Panc1 (cell line): Measurements from ENCODE around the gene NNMT. TPM values are rescaled to one million over a fixed set of nuclear protein-coding genes. Genes with fewer than 3 reads are reported as not detected.

Experiments used
- ATAC-seq: fragments of 200-7000 bp; cut with Tn5 transposase; 2 replicates; pipeline ENCODE4 v1.9.1; 2020; ENCODE audit warnings: mild to moderate bottlenecking, moderate library complexity
- BruUV-seq: library from RNA; stranded (reverse); fragments of 400-500 nt; replicated peaks from 2 replicates; lab custom pipeline; 2021; lab: Mats Ljungman, UMichigan
- CTCF ChIA-PET: fragments of 300-600 bp; sonication (Branson Sonifier 250); formaldehyde crosslinking; loops from one replicate; lab custom pipeline; 2022; ENCODE audit warnings: antibody characterized with exemption; lab: Charles Lee
- POLR2A ChIA-PET: fragments of 300-600 bp; sonication (Branson Sonifier 250); formaldehyde crosslinking; loops from one replicate; lab custom pipeline; 2022; ENCODE audit warnings: antibody characterized with exemption; lab: Charles Lee
- DNase-seq: peaks from one replicate; pipeline ENCODE4 v3.0.0-alpha.2; 2010; ENCODE audit warnings: low read depth, low spot score
- H3K27ac ChIP-seq: 2 replicates; pipeline ENCODE4 v1.5.1; 2011; ENCODE audit warnings: mild to moderate bottlenecking, low read length, inconsistent platforms
- H3K27me3 ChIP-seq: fragments of 200-500 bp; sonication (Bioruptor generic); 2 replicates; pipeline ENCODE4 v1.6.0; 2014; ENCODE audit warnings: low read length, inconsistent platforms; ENCODE audit not compliant: control insufficient read depth, insufficient read depth
- H3K36me3 ChIP-seq: fragments of 200-500 bp; sonication (Bioruptor generic); 2 replicates; pipeline ENCODE4 v1.5.1; 2014; ENCODE audit warnings: inconsistent platforms, mild to moderate bottlenecking, low read length, moderate library complexity; ENCODE audit not compliant: control insufficient read depth, insufficient read depth
- H3K4me1 ChIP-seq: 2 replicates; pipeline ENCODE4 v1.5.1; 2011; ENCODE audit warnings: inconsistent platforms, mild to moderate bottlenecking, low read length, moderate library complexity; ENCODE audit not compliant: control insufficient read depth, insufficient read depth
- H3K4me3 ChIP-seq, 2 experiments: 2 replicates each; pipeline ENCODE4 v1.5.1; 2011 to 2012; ENCODE audit warnings: low read depth in 2 of 2, low read length in 2 of 2, mild to moderate bottlenecking in 2 of 2, inconsistent platforms in 1 of 2, moderate library complexity in 1 of 2
- H3K9me3 ChIP-seq: fragments of 200-500 bp; sonication (Bioruptor generic); 2 replicates; pipeline ENCODE4 v1.5.1; 2014; ENCODE audit warnings: low read depth, mild to moderate bottlenecking, inconsistent platforms, low read length, moderate library complexity; ENCODE audit not compliant: control insufficient read depth, insufficient read depth
- CTCF ChIP-seq: fragments of 450-650 bp; IDR thresholded peaks from 2 replicates; pipeline ENCODE4 v1.5.1; 2017; ENCODE audit warnings: mild to moderate bottlenecking
- POLR2AphosphoS5 ChIP-seq: IDR thresholded peaks from 2 replicates; pipeline ENCODE4 v1.6.1; 2012; ENCODE audit warnings: mild to moderate bottlenecking, low read depth, low read length, moderate library complexity
- REST ChIP-seq, 2 experiments: IDR thresholded peaks; 2 replicates each; pipeline ENCODE4 v1.6.1; 2011 to 2012; ENCODE audit warnings: low read depth in 2 of 2, control low read depth in 1 of 2, low read length in 1 of 2, mild to moderate bottlenecking in 1 of 2, moderate library complexity in 1 of 2; ENCODE audit not compliant: insufficient read depth in 1 of 2
- SIN3A ChIP-seq: IDR thresholded peaks from 2 replicates; pipeline ENCODE4 v1.6.1; 2012; ENCODE audit warnings: low read depth, mild to moderate bottlenecking, low read length, moderate library complexity, borderline replicate concordance; ENCODE audit not compliant: insufficient read depth
- TCF7L2 ChIP-seq: IDR thresholded peaks from 2 replicates; pipeline ENCODE4 v1.6.1; 2011; ENCODE audit warnings: mild to moderate bottlenecking, low read depth, low read length, inconsistent platforms
- in situ Hi-C: cut with HindIII; loops from 2 replicates; pipeline ENCODE4 v1.10.0; 2016; ENCODE audit warnings: low sequenced_read_pairs, low pct_unique_long_range_greater_than_20kb
- intact Hi-C: fragments of 100-400 bp; cut with micrococcal nuclease; formaldehyde crosslinking; loops from one replicate; pipeline ENCODE4 v1.10.0; 2022; ENCODE audit not compliant: unreplicated experiment
- total RNA-seq: library from RNA; stranded (reverse); gene quantifications from one replicate; pipeline ENCODE4 v1.2.1, GENCODE V29; 2021; ENCODE audit not compliant: unreplicated experiment

Gene NNMT
- total RNA-seq, 1 experiment from 2014 or later, result 1.7 TPM

- BruUV-seq, result no TSS peak
- H3K36me3 ChIP-seq, result no peaks in the 10 kb centered on the region
- intact Hi-C loops (loop anchor here (10.0 kb wide), 2 partner anchors 99 to 239 kb away; no protein-coding TSS in a partner anchor), in situ Hi-C loops (no loop called here)
- ChIA-PET POLR2A (no interaction called here), CTCF (no interaction called here)
- H3K4me3 ChIP-seq, result no peak overlapping the region
- H3K27me3 ChIP-seq, result no peaks in the 10 kb centered on the region
- ATAC-seq (no peak), DNase-seq (no peak)
- H3K4me1 ChIP-seq, result no peaks in the 10 kb centered on the region
- no peak overlapping the region for H3K27ac ChIP-seq
- H3K9me3 ChIP-seq, result no peaks in the 10 kb centered on the region; the same call in 1 of the 2 replicates
- TF ChIP-seq POLR2AphosphoS5 (no peak), REST (IDR thresholded peaks at IDR 0.05; ENCODE audit: insufficient read depth in 1 of 2, low read depth in 2 of 2, low read length in 1 of 2) (no peak), SIN3A (no peak), TCF7L2 (no peak), CTCF (no peak)
Observed at GRCh38 chr11:114345575-114346222, 49.5 kb downstream of the NNMT start.

DNA sequence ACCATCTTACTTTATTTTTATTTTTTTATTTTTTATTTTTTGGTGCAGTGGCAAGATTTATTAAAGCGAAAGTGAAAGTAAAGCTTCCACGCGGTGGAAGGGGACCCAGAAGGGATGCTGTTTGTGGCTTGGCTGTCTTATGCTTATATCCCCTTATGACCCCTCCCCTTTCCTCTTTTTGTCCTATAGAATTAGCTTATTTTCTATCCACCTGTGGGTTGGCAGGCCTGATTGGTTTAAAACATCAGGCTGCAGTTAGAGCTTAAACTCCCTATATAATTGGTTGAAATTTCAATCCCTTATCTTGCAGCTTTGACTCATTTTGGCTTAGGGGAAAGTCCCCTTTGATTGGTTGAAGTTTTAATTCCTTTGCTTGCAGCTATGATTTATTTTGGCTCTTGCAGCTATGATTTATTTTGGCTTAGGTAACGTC lies 50.5 kb downstream of the NNMT start:
- H3K4me3 ChIP-seq, result peak overlapping the region; percentile 19 to 35
- no peaks in the 10 kb centered on the region for H3K27me3 ChIP-seq
- intact Hi-C loops (loop anchor here (10.0 kb wide), 2 partner anchors 98 to 238 kb away; no protein-coding TSS in a partner anchor), in situ Hi-C loops (no loop called here)
- ATAC-seq, result no peak
- DNase-seq, result no peak
- ChIA-PET CTCF (interaction anchor here (0.6 kb wide), 1 partner anchor 114 kb away, joined by 3 read pairs; no protein-coding TSS in a partner anchor), POLR2A (no interaction called here)
- no peak overlapping the region for H3K27ac ChIP-seq
- H3K4me1 ChIP-seq, result no peaks in the 10 kb centered on the region
- BruUV-seq, result no TSS peak
- H3K9me3 ChIP-seq, result no peaks in the 10 kb centered on the region; the same call in 1 of the 2 replicates
- no peaks in the 10 kb centered on the region for H3K36me3 ChIP-seq
- no peak for TF ChIP-seq TCF7L2
- no peak for TF ChIP-seq SIN3A
- no peak for TF ChIP-seq POLR2AphosphoS5
- no peak for TF ChIP-seq REST (IDR thresholded peaks at IDR 0.05; ENCODE audit: insufficient read depth in 1 of 2, low read depth in 2 of 2, low read length in 1 of 2)
- no peak for TF ChIP-seq CTCF
